ENCODE results near the gene TMEM144.
"Not testable (repeated sequence)": the region's sequence is repeated elsewhere in the genome, so short reads cannot be mapped to it uniquely, and the experiment has no call there.

TMEM144 gene

GRCh38 chr4:158239196-158239595, 28.9 kb downstream of the TMEM144 start:
- DNase-seq, result no peak

GRCh38 chr4:158243071-158243470, 32.8 kb downstream of the TMEM144 start:
- no peak for DNase-seq

- DNase-seq, result no peak
These were observed 40.0 kb downstream of the TMEM144 start for GRCh38 chr4:158250321-158250720.

GRCh38 chr4:158253350-158253980, 43.2 kb downstream of the TMEM144 start:
- DNase-seq, result peak; percentile 60

GRCh38 chr4:158254292-158254691, 44.0 kb downstream of the TMEM144 start:
- no peak for DNase-seq

GRCh38 chr4:158255727-158256324, 45.5 kb downstream of the TMEM144 start:
- peak; percentile 4 for DNase-seq

- no peak for DNase-seq
These were observed 49.8 kb downstream of the TMEM144 start for GRCh38 chr4:158259955-158260575.

GRCh38 chr4:158261480-158261879, 51.2 kb downstream of the TMEM144 start:
- DNase-seq, result no peak

GRCh38 chr4:158268553-158268952, 58.3 kb downstream of the TMEM144 start:
- no peak for DNase-seq

- DNase-seq, result no peak
These were observed 64.3 kb downstream of the TMEM144 start for GRCh38 chr4:158274636-158275035.

GRCh38 chr4:158277558-158277957, 67.3 kb downstream of the TMEM144 start:
- DNase-seq, result no peak

GRCh38 chr4:158279052-158279451, 68.8 kb downstream of the TMEM144 start:
- DNase-seq, result not testable (repeated sequence)

- DNase-seq, result no peak
These were observed 70.6 kb downstream of the TMEM144 start for GRCh38 chr4:158280856-158281255.

GRCh38 chr4:158282252-158282651, 72.0 kb downstream of the TMEM144 start:
- no peak for DNase-seq

GRCh38 chr4:158285429-158286216, 75.3 kb downstream of the TMEM144 start:
- no peak for DNase-seq

- DNase-seq, result no peak
These were observed 80.6 kb downstream of the TMEM144 start for GRCh38 chr4:158290912-158291311.

- DNase-seq, result no peak
These were observed 81.2 kb downstream of the TMEM144 start for GRCh38 chr4:158291334-158292055.

GRCh38 chr4:158292156-158292555, 81.9 kb downstream of the TMEM144 start:
- no peak for DNase-seq

- DNase-seq, result no peak
These were observed 84.8 kb downstream of the TMEM144 start for GRCh38 chr4:158295053-158295452.

- DNase-seq, result no peak
These were observed 87.6 kb downstream of the TMEM144 start for GRCh38 chr4:158297866-158298265.

- no peak for DNase-seq
These were observed 89.2 kb downstream of the TMEM144 start for GRCh38 chr4:158299459-158300007.

- no peak for DNase-seq
These were observed 89.7 kb downstream of the TMEM144 start for GRCh38 chr4:158300012-158300411.

Measured in RPMI8226 (cell line).